Measurements from ENCODE around the gene GCNT3.

DNA sequence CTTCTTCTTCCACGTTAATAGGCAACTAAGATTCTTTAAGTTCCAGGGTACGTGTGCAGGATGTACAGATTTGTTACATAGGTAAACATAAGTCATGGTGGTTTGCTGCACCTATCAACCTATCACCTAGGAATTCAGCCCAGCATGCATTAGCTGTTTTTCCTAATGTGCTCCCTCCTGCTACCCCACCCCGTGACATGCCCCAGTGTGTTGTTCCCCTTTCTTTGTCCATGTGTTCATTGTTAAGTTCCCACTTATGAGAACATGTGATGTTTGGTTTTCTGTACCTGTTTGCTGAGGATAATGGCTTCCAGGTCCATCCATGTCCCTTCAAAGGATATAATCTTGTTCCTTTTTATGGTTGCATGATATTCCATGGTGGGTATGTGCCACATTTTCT, 24.6 kb downstream of the GCNT3 start:
- TF ChIP-seq, protein P1, sequence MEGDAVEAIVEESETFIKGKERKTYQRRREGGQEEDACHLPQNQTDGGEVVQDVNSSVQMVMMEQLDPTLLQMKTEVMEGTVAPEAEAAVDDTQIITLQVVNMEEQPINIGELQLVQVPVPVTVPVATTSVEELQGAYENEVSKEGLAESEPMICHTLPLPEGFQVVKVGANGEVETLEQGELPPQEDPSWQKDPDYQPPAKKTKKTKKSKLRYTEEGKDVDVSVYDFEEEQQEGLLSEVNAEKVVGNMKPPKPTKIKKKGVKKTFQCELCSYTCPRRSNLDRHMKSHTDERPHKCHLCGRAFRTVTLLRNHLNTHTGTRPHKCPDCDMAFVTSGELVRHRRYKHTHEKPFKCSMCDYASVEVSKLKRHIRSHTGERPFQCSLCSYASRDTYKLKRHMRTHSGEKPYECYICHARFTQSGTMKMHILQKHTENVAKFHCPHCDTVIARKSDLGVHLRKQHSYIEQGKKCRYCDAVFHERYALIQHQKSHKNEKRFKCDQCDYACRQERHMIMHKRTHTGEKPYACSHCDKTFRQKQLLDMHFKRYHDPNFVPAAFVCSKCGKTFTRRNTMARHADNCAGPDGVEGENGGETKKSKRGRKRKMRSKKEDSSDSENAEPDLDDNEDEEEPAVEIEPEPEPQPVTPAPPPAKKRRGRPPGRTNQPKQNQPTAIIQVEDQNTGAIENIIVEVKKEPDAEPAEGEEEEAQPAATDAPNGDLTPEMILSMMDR (IDR thresholded peaks at IDR 0.05) = no peak
- no peak for TF ChIP-seq EP300 (IDR thresholded peaks at IDR 0.05)

Measured in ovary (tissue), 3 donors.